Fibroblast of peridontal ligament (primary cell): Measurements from ENCODE around the gene SGSM1.
A peak's percentile ranks its signal among the peaks of the same experiment; 100 is the strongest.

Source experiments
- DNase-seq: peaks from one replicate; pipeline ENCODE4 v3.0.0-alpha.2; 2010; ENCODE audit errors: extremely low read depth

Gene SGSM1

GRCh38 chr22:24805790-24806662, at the start of gene SGSM1:
TSS of gene SGSM1 (plus strand) at chr22:24806211. CDS start at chr22:24806326, 115 bp downstream.
- DNase-seq = no peak

- peak; percentile 71 for DNase-seq
Measured at GRCh38 chr22:24758164-24758799, 47.7 kb upstream of the SGSM1 start.

DNA sequence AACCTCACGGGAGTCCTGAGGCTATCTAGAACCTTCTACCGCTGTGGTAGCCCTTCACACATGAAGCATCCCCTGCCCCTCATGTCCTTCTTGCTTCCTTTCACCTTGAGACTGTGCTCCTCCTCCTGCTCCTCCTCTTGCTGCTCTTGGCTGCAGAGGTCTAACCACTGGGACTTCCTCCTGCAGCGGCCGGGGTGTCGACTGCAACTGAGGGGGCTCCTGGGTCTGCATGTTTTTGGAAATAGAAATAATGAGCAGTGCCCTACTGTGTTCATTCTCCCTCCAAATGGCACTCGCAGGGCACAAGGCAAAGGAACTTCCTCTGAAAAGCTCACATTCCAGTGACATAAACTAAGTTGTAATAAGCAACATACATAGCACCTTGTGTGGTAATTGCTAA, 46.2 kb upstream of the SGSM1 start:
- no peak for DNase-seq

GRCh38 chr22:24760708-24761306, 45.2 kb upstream of the SGSM1 start:
- no peak for DNase-seq

GRCh38 chr22:24761888-24762675, 43.9 kb upstream of the SGSM1 start:
- no peak for DNase-seq

- no peak for DNase-seq
Measured at GRCh38 chr22:24763872-24764485, 42.0 kb upstream of the SGSM1 start.

- DNase-seq = no peak
Measured at GRCh38 chr22:24765166-24765565, 40.8 kb upstream of the SGSM1 start.

- peak; percentile 63 for DNase-seq
Measured at GRCh38 chr22:24768537-24769374, 37.3 kb upstream of the SGSM1 start.

DNA sequence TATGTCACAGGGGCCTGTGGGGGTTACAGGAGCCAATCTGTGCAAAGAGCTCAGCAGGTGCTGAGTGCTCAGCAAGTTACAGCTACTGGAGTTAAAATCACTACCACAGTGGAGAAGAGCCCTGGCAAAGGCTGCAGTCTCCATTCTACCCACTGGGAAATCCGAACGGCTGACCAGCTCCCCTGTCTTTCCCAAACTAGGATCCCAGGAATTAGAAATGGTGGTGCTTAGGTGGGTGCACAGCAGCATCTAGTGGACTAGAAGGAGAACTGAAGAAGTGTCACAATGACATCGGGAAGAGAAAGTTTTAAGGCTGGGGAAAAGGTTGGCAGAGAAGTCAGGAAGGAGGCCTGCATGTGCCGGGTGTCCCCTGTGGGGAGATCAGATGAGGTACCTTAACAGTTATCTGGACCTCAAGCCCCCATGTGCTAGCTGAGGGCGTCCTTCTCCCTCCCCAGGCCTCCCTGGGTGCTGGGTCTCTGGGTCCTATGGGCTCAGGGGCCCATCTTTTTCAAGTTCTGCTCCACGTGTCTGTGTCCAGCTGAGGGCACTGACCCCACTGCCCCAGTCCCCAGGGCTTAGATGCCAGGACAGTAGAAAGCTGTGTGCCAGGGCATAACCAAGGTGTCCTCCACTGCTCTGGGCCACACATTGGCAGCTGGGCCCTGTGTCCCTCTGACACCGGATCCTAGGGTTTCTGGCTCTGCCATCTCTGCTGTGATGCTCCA, 33.4 kb upstream of the SGSM1 start:
- peak; percentile 35 for DNase-seq

DNA sequence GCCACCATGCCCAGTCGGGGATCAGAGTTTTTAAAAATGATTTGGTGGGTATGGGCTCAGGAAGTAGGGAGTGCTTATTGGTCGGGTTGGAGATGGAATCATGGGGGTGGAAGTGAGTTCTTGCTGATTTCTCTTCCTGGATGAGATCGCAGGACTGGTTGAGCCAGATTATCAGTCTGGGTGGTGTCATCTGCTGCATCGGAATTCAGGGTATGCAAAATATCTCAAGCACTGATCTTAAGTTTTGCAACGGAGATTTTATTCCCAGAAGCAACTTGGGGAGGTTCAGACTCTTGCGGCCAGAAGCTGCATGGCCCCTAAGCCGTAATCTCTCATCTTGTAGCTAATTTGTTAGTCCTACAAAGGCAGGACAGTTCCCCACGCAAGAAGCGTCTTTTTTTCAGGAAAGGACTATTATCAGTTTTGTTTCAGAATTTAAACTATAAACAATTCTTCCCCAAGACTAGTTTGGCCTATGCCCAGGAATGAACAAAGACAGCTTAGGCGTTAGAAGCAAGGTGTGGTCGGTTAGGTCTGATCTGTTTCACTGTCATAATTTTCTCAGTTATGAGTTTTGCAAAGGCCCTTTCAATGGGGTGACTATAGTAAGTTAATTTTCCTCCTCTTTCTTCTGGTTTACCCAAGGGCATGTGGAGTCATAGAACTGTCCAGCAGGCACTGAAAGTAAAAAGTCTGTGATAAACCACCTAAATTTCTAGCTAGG, 30.1 kb upstream of the SGSM1 start:
- DNase-seq = no peak

- DNase-seq = no peak
Measured at GRCh38 chr22:24776525-24776924, 29.5 kb upstream of the SGSM1 start.

- no peak for DNase-seq
Measured at GRCh38 chr22:24789516-24789915, 16.5 kb upstream of the SGSM1 start.

DNA sequence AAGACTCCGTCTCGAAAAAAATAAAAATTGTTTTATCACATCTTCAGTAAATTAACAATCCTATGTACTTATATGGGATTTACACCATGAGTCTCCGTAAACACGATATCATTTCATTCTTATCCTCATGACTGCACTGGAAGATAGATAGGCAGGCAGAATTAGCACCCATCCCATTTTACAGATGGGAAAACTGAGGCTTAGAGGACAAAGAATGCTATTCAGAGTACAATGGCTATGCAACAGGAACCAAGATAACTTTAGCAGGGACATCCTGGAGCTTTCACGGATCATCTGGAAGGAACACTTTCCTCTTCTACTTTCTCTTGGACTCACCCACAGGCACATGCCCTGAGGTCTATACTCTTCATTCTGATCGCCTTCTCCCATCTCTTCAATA, 14.6 kb upstream of the SGSM1 start:
- DNase-seq = no peak

DNA sequence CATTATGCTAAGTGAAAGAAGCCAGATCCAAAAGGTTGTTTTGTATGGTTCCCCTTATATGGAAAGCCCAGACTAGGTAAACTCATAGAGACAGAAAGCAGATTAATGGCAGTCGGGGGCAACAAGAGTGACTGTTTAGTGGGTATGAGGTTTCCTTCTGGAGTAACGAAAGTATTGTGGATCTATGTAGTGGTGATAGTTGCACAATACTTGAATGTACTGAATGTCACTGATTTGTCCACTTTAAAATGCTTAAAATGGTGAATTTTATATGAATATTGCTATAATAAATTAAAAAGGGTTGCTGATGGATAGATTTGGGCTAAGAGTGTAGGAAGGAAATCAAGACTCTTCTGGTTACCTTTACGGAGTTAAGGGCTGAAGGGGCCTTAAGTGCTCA, 10.0 kb upstream of the SGSM1 start:
- DNase-seq = no peak

GRCh38 chr22:24796860-24797259, 9.2 kb upstream of the SGSM1 start:
- no peak for DNase-seq

GRCh38 chr22:24801901-24802465, 4.0 kb upstream of the SGSM1 start:
- DNase-seq = no peak

- peak; percentile 19 for DNase-seq
Measured at GRCh38 chr22:24803064-24803542, 2.9 kb upstream of the SGSM1 start.

GRCh38 chr22:24806663-24807001, 621 bp downstream of the SGSM1 start:
- no peak for DNase-seq
